ENCODE data around the gene DNAJA3.

DNAJA3 gene

DNA sequence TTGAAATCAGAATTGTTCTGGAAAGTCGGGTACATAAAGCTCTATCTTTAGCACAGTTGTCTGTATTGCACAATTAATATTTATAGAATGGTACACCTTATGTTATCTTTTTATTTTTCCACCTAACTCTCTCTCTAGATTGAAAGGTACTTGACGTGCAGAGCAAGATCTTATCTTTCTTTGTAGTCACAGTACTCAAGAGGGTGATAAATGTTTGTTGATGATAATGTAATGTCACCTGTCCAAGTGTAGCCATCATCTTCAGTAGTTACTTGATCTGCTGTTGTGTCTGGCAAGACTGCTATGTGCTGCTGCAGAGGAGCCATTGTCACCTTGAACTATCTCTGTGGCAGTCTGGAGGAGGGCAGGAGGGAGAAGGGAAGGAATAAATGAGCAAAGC is 55.9 kb downstream of the DNAJA3 start:
- Histone ChIP-seq H3K36me3 (replicated peaks; ENCODE audit: insufficient read depth, low read length) (no peaks in the 10 kb centered on the region), H3K79me2 (ENCODE audit: low read length) (peaks cover 70% of the 10 kb centered on the region), H3K9ac (ENCODE audit: low read length) (no peak overlapping the region), H4K20me1 (ENCODE audit: insufficient read depth, low read length) (no peaks in the 10 kb centered on the region), H3F3A (ENCODE audit: insufficient read depth, low read length) (no peaks in the 10 kb centered on the region), H3K9me3 (replicated peaks; ENCODE audit: insufficient read depth, low read length) (no peaks in the 10 kb centered on the region), H2AFZ (ENCODE audit: low read length) (no peak overlapping the region), H3K4me1 (ENCODE audit: low read length) (no peaks in the 10 kb centered on the region), H3K27ac (ENCODE audit: low read length) (no peak overlapping the region), H3K4me3 (ENCODE audit: low read length) (no peak overlapping the region), H3K27me3 (replicated peaks; ENCODE audit: insufficient read depth, low read length) (no peaks in the 10 kb centered on the region), H3K9me2 (replicated peaks; ENCODE audit: insufficient read depth, low read length) (no peaks in the 10 kb centered on the region), H3K4me2 (ENCODE audit: low read depth, low read length) (no peak overlapping the region)
- TF ChIP-seq EZH2phosphoT487 (IDR thresholded peaks at IDR 0.05; ENCODE audit: low read length) = no peak
- TF ChIP-seq EZH2 (optimal IDR thresholded peaks at IDR 0.05; ENCODE audit: low read depth, low read length) = no peak
- TF ChIP-seq, protein P1, sequence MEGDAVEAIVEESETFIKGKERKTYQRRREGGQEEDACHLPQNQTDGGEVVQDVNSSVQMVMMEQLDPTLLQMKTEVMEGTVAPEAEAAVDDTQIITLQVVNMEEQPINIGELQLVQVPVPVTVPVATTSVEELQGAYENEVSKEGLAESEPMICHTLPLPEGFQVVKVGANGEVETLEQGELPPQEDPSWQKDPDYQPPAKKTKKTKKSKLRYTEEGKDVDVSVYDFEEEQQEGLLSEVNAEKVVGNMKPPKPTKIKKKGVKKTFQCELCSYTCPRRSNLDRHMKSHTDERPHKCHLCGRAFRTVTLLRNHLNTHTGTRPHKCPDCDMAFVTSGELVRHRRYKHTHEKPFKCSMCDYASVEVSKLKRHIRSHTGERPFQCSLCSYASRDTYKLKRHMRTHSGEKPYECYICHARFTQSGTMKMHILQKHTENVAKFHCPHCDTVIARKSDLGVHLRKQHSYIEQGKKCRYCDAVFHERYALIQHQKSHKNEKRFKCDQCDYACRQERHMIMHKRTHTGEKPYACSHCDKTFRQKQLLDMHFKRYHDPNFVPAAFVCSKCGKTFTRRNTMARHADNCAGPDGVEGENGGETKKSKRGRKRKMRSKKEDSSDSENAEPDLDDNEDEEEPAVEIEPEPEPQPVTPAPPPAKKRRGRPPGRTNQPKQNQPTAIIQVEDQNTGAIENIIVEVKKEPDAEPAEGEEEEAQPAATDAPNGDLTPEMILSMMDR (IDR thresholded peaks at IDR 0.05; ENCODE audit: low read length) = no peak
- no peak for DNase-seq

DNA sequence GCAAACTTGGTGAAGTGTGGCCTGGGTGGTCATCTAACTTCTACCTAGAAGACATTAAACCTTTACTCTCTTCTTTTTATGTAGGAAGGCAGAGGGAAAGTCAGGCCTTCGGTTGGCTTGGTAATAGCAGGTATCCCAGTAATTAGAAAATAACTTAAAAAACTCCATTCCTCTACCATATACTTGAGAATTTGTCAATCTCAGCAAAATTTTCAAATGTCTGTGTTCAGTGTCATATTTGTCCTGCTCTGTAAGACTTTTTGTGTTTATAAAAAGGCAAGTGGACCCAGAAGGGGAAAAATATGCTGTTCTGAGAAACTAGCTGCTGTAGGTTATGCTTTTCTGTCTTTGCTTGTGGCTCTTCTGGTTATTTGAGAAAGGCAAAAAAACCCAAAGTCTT is 56.3 kb downstream of the DNAJA3 start:
- Histone ChIP-seq H3K9ac (ENCODE audit: low read length) (no peak overlapping the region), H3K4me1 (ENCODE audit: low read length) (no peaks in the 10 kb centered on the region), H3K9me3 (replicated peaks; ENCODE audit: insufficient read depth, low read length) (no peaks in the 10 kb centered on the region), H3K27ac (ENCODE audit: low read length) (no peak overlapping the region), H3K4me3 (ENCODE audit: low read length) (no peak overlapping the region), H2AFZ (ENCODE audit: low read length) (no peak overlapping the region), H4K20me1 (ENCODE audit: insufficient read depth, low read length) (no peaks in the 10 kb centered on the region), H3K9me2 (replicated peaks; ENCODE audit: insufficient read depth, low read length) (no peaks in the 10 kb centered on the region), H3K79me2 (ENCODE audit: low read length) (peaks cover 68% of the 10 kb centered on the region), H3K36me3 (replicated peaks; ENCODE audit: insufficient read depth, low read length) (no peaks in the 10 kb centered on the region), H3K4me2 (ENCODE audit: low read depth, low read length) (no peak overlapping the region), H3F3A (ENCODE audit: insufficient read depth, low read length) (no peaks in the 10 kb centered on the region), H3K27me3 (replicated peaks; ENCODE audit: insufficient read depth, low read length) (no peaks in the 10 kb centered on the region)
- no peak for TF ChIP-seq EZH2 (optimal IDR thresholded peaks at IDR 0.05; ENCODE audit: low read depth, low read length)
- TF ChIP-seq, protein P1 (IDR thresholded peaks at IDR 0.05; ENCODE audit: low read length) = no peak
- no peak for TF ChIP-seq EZH2phosphoT487 (IDR thresholded peaks at IDR 0.05; ENCODE audit: low read length)
- no peak for DNase-seq

DNA sequence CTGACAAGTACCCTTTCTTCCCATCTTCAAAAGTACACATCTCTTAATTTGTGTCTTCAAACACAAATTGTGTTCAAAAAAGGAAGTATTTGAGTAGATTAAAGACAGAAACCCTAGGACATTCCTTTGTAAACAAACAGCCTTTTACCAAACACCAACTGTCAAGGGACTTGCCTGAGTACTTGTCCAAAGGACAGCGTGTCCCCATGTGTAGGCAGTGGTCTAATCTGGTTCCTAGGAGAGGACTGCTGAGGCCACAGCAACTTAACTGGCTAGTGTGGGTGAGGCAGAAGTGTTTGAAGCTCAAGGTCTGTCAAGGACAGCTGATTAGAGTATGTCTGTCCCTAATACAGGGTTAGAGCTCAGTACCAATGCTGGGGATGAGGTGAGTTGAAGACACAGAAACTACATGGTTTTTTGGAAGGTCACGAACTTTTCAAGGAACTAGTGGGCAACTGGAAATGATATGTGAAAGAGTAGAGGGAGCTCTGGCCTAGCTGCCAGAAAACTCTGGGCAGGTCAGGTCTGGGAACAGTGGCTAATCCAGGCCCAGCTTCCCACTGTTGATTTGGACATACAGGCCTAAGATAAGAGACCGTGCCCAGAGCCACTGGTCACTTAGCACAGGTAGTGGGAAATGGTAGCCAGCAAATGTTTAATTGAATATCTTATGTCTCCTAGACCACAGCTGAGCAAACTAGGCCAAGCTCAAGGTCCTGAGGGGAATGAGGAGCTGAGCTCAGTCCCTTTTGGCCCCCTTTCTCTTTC is 60.6 kb downstream of the DNAJA3 start:
- no peaks in the 10 kb centered on the region for H3K9me3 ChIP-seq (replicated peaks; ENCODE audit: insufficient read depth, low read length)
- H3K27ac ChIP-seq (ENCODE audit: low read length) = no peak overlapping the region
- no peaks in the 10 kb centered on the region for H3K9me2 ChIP-seq (replicated peaks; ENCODE audit: insufficient read depth, low read length)
- H3K4me2 ChIP-seq (ENCODE audit: low read depth, low read length) = no peak overlapping the region
- no peaks in the 10 kb centered on the region for H3K27me3 ChIP-seq (replicated peaks; ENCODE audit: insufficient read depth, low read length)
- no peaks in the 10 kb centered on the region; the same call in 1 of the 2 replicates for H3F3A ChIP-seq (ENCODE audit: insufficient read depth, low read length)
- H2AFZ ChIP-seq (ENCODE audit: low read length) = no peak overlapping the region
- H3K4me3 ChIP-seq (ENCODE audit: low read length) = no peak overlapping the region
- 0 out of 2 replicates have a peak, but pooled peaks cover 4% of the 10 kb centered on the region for H3K36me3 ChIP-seq (replicated peaks; ENCODE audit: insufficient read depth, low read length)
- H3K4me1 ChIP-seq (ENCODE audit: low read length) = no peaks in the 10 kb centered on the region
- H3K79me2 ChIP-seq (ENCODE audit: low read length) = peaks cover 57% of the 10 kb centered on the region
- H3K9ac ChIP-seq (ENCODE audit: low read length) = no peak overlapping the region
- no peaks in the 10 kb centered on the region for H4K20me1 ChIP-seq (ENCODE audit: insufficient read depth, low read length)
- TF ChIP-seq EZH2 (optimal IDR thresholded peaks at IDR 0.05; ENCODE audit: low read depth, low read length) = no peak
- TF ChIP-seq, protein P1 (IDR thresholded peaks at IDR 0.05; ENCODE audit: low read length) = no peak
- no peak for TF ChIP-seq EZH2phosphoT487 (IDR thresholded peaks at IDR 0.05; ENCODE audit: low read length)
- no peak for DNase-seq

Data from MM.1S (cell line).